Brain microvascular endothelial cell (primary cell): ENCODE results near the gene SLC15A5.

Source experiments
- DNase-seq: peaks from one replicate; pipeline ENCODE4 v3.0.0-alpha.2; 2020
- H3K27ac ChIP-seq: fragments of 250-450 bp; sonication (Bioruptor Pico); 2 replicates; pipeline ENCODE4 v1.5.1; 2020; ENCODE audit warnings: mild to moderate bottlenecking, moderate library complexity
- H3K27me3 ChIP-seq: fragments of 250-450 bp; sonication (Bioruptor Pico); replicated peaks from 2 replicates; pipeline ENCODE4 v1.5.1; 2020; ENCODE audit warnings: mild to moderate bottlenecking
- H3K36me3 ChIP-seq: fragments of 250-450 bp; sonication (Bioruptor Pico); replicated peaks from 2 replicates; pipeline ENCODE4 v1.5.1; 2020; ENCODE audit warnings: mild to moderate bottlenecking
- H3K4me3 ChIP-seq: 2 replicates; pipeline ENCODE4 v1.5.1; 2011; ENCODE audit warnings: low read depth, mild to moderate bottlenecking, control low read depth, low read length, moderate library complexity
- CTCF ChIP-seq: IDR thresholded peaks from 2 replicates; pipeline ENCODE4 v1.5.1; 2011; ENCODE audit warnings: low read depth, mild to moderate bottlenecking, moderate library complexity, low read length, control low read depth, inconsistent platforms; ENCODE audit errors: missing control alignments
- in situ Hi-C: cut with HindIII; loops from 2 replicates; pipeline ENCODE4 v1.10.0; 2017; ENCODE audit warnings: low sequenced_read_pairs, low pct_ligation_motif_present

SLC15A5 gene

GRCh38 chr12:16243487-16244412, 33.7 kb downstream of the SLC15A5 start:
- no peak overlapping the region for H3K4me3 ChIP-seq
- in situ Hi-C loops: no loop called here
- TF ChIP-seq CTCF: no peak
- no peaks in the 10 kb centered on the region for H3K27me3 ChIP-seq
- H3K36me3 ChIP-seq: no peaks in the 10 kb centered on the region
- no peak for DNase-seq
- no peak overlapping the region for H3K27ac ChIP-seq

- no peak for TF ChIP-seq CTCF
Measured at GRCh38 chr12:16241346-16241745, 36.1 kb downstream of the SLC15A5 start.

DNA sequence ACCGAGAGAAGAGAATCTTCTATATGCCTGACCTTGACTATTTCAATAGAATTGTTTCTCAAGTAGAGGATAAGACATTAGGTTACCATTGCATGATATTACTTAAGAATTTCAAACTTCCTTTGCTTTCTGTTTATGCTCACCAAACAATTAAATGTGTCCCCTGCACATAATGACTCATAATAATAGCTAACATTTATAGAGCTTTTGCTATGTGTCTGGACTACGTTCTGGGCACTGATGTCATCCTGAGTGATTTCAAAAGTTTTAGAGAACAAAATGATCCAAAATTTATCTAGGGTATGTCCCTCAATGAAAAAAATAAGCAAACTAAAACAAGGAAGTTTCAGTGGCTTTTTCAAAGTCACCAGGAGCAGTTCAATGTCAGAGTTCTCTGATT, 38.8 kb downstream of the SLC15A5 start:
- TF ChIP-seq CTCF: no peak
- DNase-seq: no peak
- no peaks in the 10 kb centered on the region for H3K36me3 ChIP-seq
- no peak overlapping the region for H3K27ac ChIP-seq
- H3K4me3 ChIP-seq: no peak overlapping the region
- H3K27me3 ChIP-seq: no peaks in the 10 kb centered on the region
- in situ Hi-C loops: no loop called here

More at GRCh38 chr12:16241346-16241745, 36.1 kb downstream of the SLC15A5 start:
- H3K27ac ChIP-seq: no peak overlapping the region
- in situ Hi-C loops: no loop called here
- DNase-seq: no peak
- no peak overlapping the region for H3K4me3 ChIP-seq
- no peaks in the 10 kb centered on the region for H3K36me3 ChIP-seq
- H3K27me3 ChIP-seq: no peaks in the 10 kb centered on the region

DNA sequence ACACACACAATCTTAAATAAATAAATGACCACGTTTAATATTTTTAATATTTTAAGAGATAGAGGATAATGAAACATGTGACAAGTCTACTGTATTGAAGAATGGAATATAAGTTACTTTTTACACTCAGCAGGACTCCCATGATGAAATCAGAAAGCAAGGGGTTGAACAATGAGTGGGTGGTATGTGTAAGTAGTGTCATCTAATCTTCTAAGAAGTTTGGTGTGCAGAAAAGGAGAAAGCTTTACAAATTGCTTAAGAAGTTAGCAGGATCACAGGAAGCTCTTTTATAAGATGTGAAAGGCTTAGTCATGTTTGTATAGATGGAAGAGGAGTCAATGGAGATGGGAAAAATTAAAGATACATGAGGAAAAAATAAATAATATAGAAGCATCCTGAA, 47.8 kb downstream of the SLC15A5 start:
- in situ Hi-C loops: no loop called here

GRCh38 chr12:16228067-16228466, 49.4 kb downstream of the SLC15A5 start:
- TF ChIP-seq CTCF: no peak
- H3K36me3 ChIP-seq: no peaks in the 10 kb centered on the region
- in situ Hi-C loops: no loop called here
- no peaks in the 10 kb centered on the region for H3K27me3 ChIP-seq
- DNase-seq: no peak
- H3K27ac ChIP-seq: no peak overlapping the region
- H3K4me3 ChIP-seq: no peak overlapping the region

More for the DNA sequence above, 47.8 kb downstream of the SLC15A5 start:
- no peak for DNase-seq
- Histone ChIP-seq H3K27me3 (no peaks in the 10 kb centered on the region), H3K36me3 (no peaks in the 10 kb centered on the region), H3K27ac (no peak overlapping the region), H3K4me3 (no peak overlapping the region)
- no peak for TF ChIP-seq CTCF
